ENCODE data around the gene OR51F2. TPM values are rescaled to one million over a fixed set of nuclear protein-coding genes. Genes with fewer than 3 reads are reported as not detected.
"Not testable (repeated sequence)": the region's sequence is repeated elsewhere in the genome, so short reads cannot be mapped to it uniquely, and the experiment has no call there.

Gene OR51F2, protein sequence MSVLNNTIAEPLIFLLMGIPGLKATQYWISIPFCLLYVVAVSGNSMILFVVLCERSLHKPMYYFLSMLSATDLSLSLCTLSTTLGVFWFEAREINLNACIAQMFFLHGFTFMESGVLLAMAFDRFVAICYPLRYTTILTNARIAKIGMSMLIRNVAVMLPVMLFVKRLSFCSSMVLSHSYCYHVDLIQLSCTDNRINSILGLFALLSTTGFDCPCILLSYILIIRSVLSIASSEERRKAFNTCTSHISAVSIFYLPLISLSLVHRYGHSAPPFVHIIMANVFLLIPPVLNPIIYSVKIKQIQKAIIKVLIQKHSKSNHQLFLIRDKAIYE
- total RNA-seq, result not detected

DNA sequence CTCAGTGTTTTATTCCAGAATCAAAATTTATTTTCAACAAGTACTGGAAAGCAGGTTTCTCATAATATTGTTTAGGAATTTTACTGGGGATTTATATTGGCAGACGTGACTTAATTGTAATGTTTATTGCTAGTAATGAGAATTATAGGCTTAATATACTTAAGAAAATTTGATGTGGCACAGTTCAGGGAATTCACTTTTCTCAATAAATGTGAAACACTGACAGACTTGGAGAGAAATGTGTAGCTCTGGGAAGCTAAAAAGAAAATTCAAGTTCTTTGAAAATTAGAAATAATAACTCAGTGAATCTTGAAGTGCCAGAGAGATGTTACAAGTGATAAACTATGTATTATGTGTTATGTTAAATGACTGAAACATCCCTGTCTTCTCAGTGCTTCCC is at the start of gene OR51F2:
Gene OR51F2, plus strand, starts transcription at position 301 of the 400 bp plus-strand sequence. CDS start 101 bp downstream, outside the sequence.
- WGBS, 2 donors, result 73 to 74% methylated on average over 1 of the region's 1 CpG
- TF ChIP-seq, protein P1, sequence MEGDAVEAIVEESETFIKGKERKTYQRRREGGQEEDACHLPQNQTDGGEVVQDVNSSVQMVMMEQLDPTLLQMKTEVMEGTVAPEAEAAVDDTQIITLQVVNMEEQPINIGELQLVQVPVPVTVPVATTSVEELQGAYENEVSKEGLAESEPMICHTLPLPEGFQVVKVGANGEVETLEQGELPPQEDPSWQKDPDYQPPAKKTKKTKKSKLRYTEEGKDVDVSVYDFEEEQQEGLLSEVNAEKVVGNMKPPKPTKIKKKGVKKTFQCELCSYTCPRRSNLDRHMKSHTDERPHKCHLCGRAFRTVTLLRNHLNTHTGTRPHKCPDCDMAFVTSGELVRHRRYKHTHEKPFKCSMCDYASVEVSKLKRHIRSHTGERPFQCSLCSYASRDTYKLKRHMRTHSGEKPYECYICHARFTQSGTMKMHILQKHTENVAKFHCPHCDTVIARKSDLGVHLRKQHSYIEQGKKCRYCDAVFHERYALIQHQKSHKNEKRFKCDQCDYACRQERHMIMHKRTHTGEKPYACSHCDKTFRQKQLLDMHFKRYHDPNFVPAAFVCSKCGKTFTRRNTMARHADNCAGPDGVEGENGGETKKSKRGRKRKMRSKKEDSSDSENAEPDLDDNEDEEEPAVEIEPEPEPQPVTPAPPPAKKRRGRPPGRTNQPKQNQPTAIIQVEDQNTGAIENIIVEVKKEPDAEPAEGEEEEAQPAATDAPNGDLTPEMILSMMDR (IDR thresholded peaks at IDR 0.05), result no peak
- H3K9me3 ChIP-seq, result no peaks in the 10 kb centered on the region

DNA sequence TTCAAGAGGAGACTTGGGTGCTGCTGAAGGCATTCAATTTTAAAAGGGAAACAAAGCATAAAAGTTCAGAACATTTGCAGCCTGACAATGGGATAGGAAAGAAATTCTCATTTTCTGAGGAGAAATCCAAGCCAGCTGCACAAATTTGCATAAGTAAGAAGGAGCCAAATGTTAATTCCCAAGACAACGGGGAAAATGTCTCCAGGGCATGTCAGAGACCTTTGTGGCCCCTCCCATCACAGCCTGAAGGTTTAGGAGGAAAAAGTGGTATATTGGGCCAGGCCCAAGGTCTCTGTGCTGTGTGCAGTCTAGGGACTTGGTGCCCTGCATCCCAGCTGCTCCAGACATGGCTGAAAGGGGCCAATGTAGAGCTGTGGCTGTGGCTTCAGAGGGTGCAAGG is 38.7 kb upstream of the OR51F2 start:
- Histone ChIP-seq H3K27me3 (no peaks in the 10 kb centered on the region), H3K4me1 (no peaks in the 10 kb centered on the region), H3K9me3 (no peaks in the 10 kb centered on the region), H3K27ac (no peak overlapping the region), H3K4me3 (no peak overlapping the region), H3K36me3 (no peaks in the 10 kb centered on the region)
- WGBS, 2 donors, result 33 to 44% methylated on average over 1 of the region's 1 CpG
- no peak for DNase-seq
- intact Hi-C loops (cut with DNase I), result no loop called here
- no peak for TF ChIP-seq POLR2A (IDR thresholded peaks at IDR 0.05)
- TF ChIP-seq, protein P1 (IDR thresholded peaks at IDR 0.05), result no peak

More for the DNA sequence above, at the start of gene OR51F2:
- Histone ChIP-seq H3K27me3 (no peaks in the 10 kb centered on the region), H3K36me3 (no peaks in the 10 kb centered on the region), H3K4me1 (no peaks in the 10 kb centered on the region), H3K4me3 (no peak within 1 kb of the TSS), H3K27ac (no peak within 1 kb of the TSS)
- DNase-seq, result no peak
- intact Hi-C loops (cut with DNase I), result no loop called here

DNA sequence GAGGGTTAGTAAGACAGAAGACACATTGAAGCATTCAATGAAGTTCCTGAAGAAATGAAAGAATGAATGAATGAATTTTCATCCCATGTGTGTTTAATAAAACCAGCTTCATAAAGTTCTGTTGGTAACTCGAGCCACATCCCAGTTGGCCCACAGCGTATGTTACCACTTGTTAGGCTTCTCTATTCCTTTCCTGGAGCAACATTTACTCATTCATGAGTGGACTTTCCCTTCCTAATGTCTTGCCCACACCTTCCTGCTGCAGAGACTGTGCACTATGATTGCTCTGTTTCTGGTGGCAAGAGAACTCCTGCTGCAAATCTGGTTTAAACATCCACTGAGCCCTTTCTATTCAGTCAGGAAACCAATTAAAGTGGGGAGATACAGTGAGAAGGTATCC is 23.9 kb upstream of the OR51F2 start:
- H3K27me3 ChIP-seq, result no peaks in the 10 kb centered on the region
- 18 to 21% methylated on average over 2 of the region's 2 CpGs for WGBS, 2 donors
- H3K4me3 ChIP-seq, result no peak overlapping the region
- DNase-seq, result no peak
- no peaks in the 10 kb centered on the region for H3K36me3 ChIP-seq
- TF ChIP-seq, protein P1 (IDR thresholded peaks at IDR 0.05), result no peak
- no peak for TF ChIP-seq POLR2A (IDR thresholded peaks at IDR 0.05)
- no peaks in the 10 kb centered on the region for H3K4me1 ChIP-seq
- H3K9me3 ChIP-seq, result no peaks in the 10 kb centered on the region
- intact Hi-C loops (cut with DNase I), result no loop called here
- no peak overlapping the region for H3K27ac ChIP-seq

DNA sequence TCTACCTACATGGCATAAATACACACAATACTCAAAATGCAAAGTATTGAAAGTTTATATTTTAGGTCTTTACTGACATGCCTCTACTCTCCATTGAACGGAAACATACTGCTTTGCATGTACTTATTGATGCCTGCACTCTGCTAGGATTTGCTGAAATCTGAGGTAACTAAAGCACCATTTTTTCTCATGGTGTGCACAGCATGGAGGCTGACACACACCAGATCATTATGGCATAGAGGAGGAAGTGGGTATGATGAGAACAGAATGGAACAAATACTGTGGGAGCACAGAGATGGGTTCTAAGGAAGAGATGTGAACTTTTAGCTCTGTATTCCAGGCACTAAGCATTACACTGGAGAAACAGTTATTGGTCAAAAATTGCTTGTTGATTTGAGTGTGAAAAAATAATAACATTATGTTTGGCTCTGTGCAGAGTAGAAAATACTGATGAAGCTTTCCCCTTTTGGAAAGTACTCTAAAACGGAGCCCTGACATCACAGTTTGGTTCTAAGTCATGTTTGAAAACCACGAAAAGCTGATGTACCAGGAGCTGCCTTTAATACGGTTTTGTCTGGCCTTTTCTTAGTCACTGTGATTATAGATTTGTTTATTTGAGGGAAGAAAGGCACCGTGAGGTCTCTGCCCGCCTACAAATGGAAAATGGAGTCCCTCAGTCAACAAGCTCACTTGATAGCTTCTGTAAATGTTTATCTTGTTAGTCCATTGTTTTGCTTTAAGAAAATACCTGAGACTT is 22.5 kb upstream of the OR51F2 start:
- H3K4me3 ChIP-seq, result no peak overlapping the region
- H3K27ac ChIP-seq, result no peak overlapping the region
- no peaks in the 10 kb centered on the region for H3K27me3 ChIP-seq
- TF ChIP-seq, protein P1 (IDR thresholded peaks at IDR 0.05), result no peak
- TF ChIP-seq POLR2A (IDR thresholded peaks at IDR 0.05), result no peak
- WGBS, 2 donors, result 39 to 43% methylated on average over 6 of the region's 6 CpGs
- intact Hi-C loops (cut with DNase I), result no loop called here
- H3K36me3 ChIP-seq, result no peaks in the 10 kb centered on the region
- DNase-seq, result no peak
- H3K9me3 ChIP-seq, result no peaks in the 10 kb centered on the region
- H3K4me1 ChIP-seq, result no peaks in the 10 kb centered on the region

DNA sequence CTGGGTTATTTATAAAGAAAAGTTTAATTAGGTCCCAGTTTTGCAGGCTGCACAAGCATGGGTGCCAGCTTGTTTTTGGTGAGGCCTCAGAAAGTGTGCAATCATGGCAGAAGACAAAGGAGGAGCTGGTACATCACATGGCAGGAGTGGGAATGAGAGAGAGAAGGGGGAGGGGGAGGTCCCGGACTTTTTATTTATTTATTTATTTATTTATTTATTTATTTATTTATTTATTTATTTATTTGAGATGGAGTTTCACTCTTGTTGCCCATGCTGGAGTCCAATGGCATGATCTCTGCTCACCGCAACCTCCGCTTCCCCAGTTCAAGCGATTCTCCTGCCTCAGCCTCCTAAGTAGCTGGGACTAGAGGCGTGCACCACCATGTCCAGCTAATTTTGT is 19.8 kb upstream of the OR51F2 start:
- intact Hi-C loops (cut with DNase I); H3K9me3 ChIP-seq; H3K4me1 ChIP-seq; H3K36me3 ChIP-seq; DNase-seq; H3K27ac ChIP-seq; H3K27me3 ChIP-seq; H3K4me3 ChIP-seq: not testable (repeated sequence)
- WGBS, 2 donors, result 80 to 96% methylated on average over 5 of the region's 5 CpGs

Data from esophagus squamous epithelium (tissue), 5 donors.